NCI-H1048 (cell line): ENCODE data around the gene RLN2.
"Not testable (repeated sequence)": the region's sequence is repeated elsewhere in the genome, so short reads cannot be mapped to it uniquely, and the experiment has no call there.

Experiments used
- DNase-seq: peaks from one replicate; lab custom pipeline; 2025; lab: John Stamatoyannopoulos, UW

Gene RLN2

GRCh38 chr9:5303840-5304795 is at the start of gene RLN2:
Gene RLN2, minus strand, starts transcription at chr9:5304716. Its CDS starts 136 bp downstream, at chr9:5304580.
- not testable (repeated sequence) for DNase-seq

GRCh38 chr9:5354184-5354583 is 49.7 kb upstream of the RLN2 start:
- DNase-seq: no peak

- no peak for DNase-seq
These were observed 48.2 kb upstream of the RLN2 start for GRCh38 chr9:5352637-5353248.

- not testable (repeated sequence) for DNase-seq
These were observed 34.8 kb upstream of the RLN2 start, which contains the start of gene RLN1 for GRCh38 chr9:5338992-5339981. Gene RLN1, minus strand, starts transcription at chr9:5339876. Its CDS starts 130 bp downstream, at chr9:5339746.

- DNase-seq: no peak
These were observed 32.2 kb upstream of the RLN2 start for GRCh38 chr9:5336688-5337087.

GRCh38 chr9:5331276-5331675 is 26.8 kb upstream of the RLN2 start:
- not testable (repeated sequence) for DNase-seq

GRCh38 chr9:5326893-5327548 is 22.5 kb upstream of the RLN2 start:
- DNase-seq: no peak

GRCh38 chr9:5326187-5326586 is 21.7 kb upstream of the RLN2 start:
- no peak for DNase-seq

- DNase-seq: not testable (repeated sequence)
These were observed 17.1 kb upstream of the RLN2 start for GRCh38 chr9:5321601-5322000.

- DNase-seq: no peak
These were observed 16.5 kb upstream of the RLN2 start for GRCh38 chr9:5321058-5321457.

- not testable (repeated sequence) for DNase-seq
These were observed 11.9 kb upstream of the RLN2 start for GRCh38 chr9:5316406-5316805.

GRCh38 chr9:5315187-5315923 is 10.8 kb upstream of the RLN2 start:
- no peak for DNase-seq

GRCh38 chr9:5310851-5311250 is 6.3 kb upstream of the RLN2 start:
- no peak for DNase-seq

GRCh38 chr9:5305741-5306140 is 1.2 kb upstream of the RLN2 start:
- no peak for DNase-seq

- no peak for DNase-seq
These were observed 3.0 kb downstream of the RLN2 start for GRCh38 chr9:5301544-5301943.

- DNase-seq: no peak
These were observed 12.4 kb downstream of the RLN2 start for GRCh38 chr9:5292141-5292540.

GRCh38 chr9:5288591-5288990 is 15.9 kb downstream of the RLN2 start:
- no peak for DNase-seq

- DNase-seq: no peak
These were observed 18.3 kb downstream of the RLN2 start for GRCh38 chr9:5286262-5286661.

GRCh38 chr9:5278486-5278885 is 26.0 kb downstream of the RLN2 start:
- no peak for DNase-seq

- DNase-seq: no peak
These were observed 29.7 kb downstream of the RLN2 start for GRCh38 chr9:5274770-5275169.

- no peak for DNase-seq
These were observed 35.2 kb downstream of the RLN2 start for GRCh38 chr9:5269249-5269715.
